Fibroblast of pulmonary artery (primary cell): ENCODE results near the gene TBL2.
"Not testable (repeated sequence)": the region's sequence is repeated elsewhere in the genome, so short reads cannot be mapped to it uniquely, and the experiment has no call there.

Source experiments
- DNase-seq: peaks from one replicate; pipeline ENCODE4 v3.0.0-alpha.2; 2010; ENCODE audit warnings: low read depth
- H3K4me3 ChIP-seq: replicated peaks from 2 replicates; pipeline ENCODE4 v1.5.1; 2011; ENCODE audit warnings: low read depth, mild to moderate bottlenecking, control low read depth, low read length, moderate library complexity
- TF ChIP-seq, protein P1 (sequence below): IDR thresholded peaks from 2 replicates; pipeline ENCODE4 v1.5.1; 2011; ENCODE audit warnings: mild to moderate bottlenecking, control low read depth, low read length, inconsistent platforms; ENCODE audit errors: missing control alignments

TBL2 gene

GRCh38 chr7:73537051-73537450 lies 41.3 kb downstream of the TBL2 start:
- TF ChIP-seq, protein P1, sequence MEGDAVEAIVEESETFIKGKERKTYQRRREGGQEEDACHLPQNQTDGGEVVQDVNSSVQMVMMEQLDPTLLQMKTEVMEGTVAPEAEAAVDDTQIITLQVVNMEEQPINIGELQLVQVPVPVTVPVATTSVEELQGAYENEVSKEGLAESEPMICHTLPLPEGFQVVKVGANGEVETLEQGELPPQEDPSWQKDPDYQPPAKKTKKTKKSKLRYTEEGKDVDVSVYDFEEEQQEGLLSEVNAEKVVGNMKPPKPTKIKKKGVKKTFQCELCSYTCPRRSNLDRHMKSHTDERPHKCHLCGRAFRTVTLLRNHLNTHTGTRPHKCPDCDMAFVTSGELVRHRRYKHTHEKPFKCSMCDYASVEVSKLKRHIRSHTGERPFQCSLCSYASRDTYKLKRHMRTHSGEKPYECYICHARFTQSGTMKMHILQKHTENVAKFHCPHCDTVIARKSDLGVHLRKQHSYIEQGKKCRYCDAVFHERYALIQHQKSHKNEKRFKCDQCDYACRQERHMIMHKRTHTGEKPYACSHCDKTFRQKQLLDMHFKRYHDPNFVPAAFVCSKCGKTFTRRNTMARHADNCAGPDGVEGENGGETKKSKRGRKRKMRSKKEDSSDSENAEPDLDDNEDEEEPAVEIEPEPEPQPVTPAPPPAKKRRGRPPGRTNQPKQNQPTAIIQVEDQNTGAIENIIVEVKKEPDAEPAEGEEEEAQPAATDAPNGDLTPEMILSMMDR: no peak
- H3K4me3 ChIP-seq: no peak overlapping the region
- no peak for DNase-seq

GRCh38 chr7:73536479-73536878 lies 41.9 kb downstream of the TBL2 start:
- DNase-seq: no peak
- TF ChIP-seq, protein P1: no peak
- H3K4me3 ChIP-seq: no peak overlapping the region

GRCh38 chr7:73535918-73536317 lies 42.5 kb downstream of the TBL2 start:
- not testable (repeated sequence) for H3K4me3 ChIP-seq, DNase-seq

- DNase-seq: no peak
- H3K4me3 ChIP-seq: no peak overlapping the region
- TF ChIP-seq, protein P1: no peak
These were observed 44.6 kb downstream of the TBL2 start for GRCh38 chr7:73533742-73534141.

DNA sequence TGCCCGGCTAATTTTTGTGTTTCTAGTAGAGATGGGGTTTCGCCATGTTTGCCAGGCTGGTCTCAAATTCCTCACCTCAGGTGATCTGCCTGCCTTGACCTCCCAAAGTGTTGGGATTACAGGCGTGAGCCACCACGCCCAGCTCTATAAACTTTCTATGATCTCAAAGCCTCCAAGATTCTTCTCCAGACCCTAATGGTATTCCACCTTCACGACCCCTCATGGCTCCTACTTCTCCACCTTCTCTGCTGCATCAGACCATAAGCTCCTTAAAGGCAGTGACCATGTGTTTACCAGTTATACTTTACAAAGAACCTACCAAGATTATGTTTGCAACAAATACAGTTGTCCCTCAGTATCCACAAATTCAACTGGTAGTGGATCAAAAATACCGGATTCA lies 46.2 kb downstream of the TBL2 start:
- H3K4me3 ChIP-seq: no peak overlapping the region
- TF ChIP-seq, protein P1: no peak
- no peak for DNase-seq

GRCh38 chr7:73530800-73531199 lies 47.6 kb downstream of the TBL2 start:
- TF ChIP-seq, protein P1: no peak
- no peak for DNase-seq
- H3K4me3 ChIP-seq: no peak overlapping the region

DNA sequence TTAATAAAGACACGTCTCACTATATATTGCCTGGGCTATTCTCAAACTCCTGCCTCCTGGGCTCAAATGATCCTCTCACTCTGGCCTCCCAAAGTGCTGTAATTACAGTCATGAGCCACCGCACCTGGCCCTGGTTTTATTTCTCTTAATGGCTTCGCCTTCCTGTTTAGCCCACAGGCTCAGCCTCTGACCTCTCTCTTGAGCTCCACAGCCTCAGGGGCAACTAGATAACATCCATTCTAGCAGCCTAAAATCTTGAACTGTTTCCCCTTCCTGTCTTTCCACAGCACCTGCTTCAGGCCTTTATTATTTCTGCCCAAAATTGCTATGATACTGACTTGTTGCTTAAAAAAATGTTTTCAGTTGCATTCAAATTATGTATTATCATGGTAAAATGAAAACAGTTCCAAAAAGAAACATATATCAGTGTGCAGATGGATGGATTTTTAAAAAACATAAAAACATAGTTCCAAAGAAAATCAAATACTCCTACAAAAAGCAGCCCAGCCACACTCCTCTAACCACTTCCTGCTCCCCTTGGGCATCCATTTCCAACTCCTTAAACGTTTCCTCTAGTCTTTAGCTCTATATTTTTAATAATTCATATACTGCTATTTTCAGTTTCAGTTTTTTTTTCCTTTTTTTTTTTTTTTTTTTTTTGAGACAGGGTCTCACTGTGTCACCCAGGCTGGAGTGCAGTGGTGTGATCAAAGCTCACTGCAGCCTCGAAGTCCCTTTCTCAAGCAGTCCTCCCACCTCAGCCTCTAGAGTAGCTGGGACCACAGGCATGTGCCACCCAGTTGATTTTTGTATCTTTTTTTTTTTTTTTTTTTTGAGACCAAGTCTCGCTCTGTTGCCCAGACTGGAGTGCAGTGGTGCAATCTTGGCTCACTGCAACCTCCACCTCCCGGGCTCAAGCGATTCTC lies 51.2 kb downstream of the TBL2 start:
- TF ChIP-seq, protein P1: no peak
- no peak for DNase-seq
- no peak overlapping the region for H3K4me3 ChIP-seq

GRCh38 chr7:73526158-73526494 lies 52.3 kb downstream of the TBL2 start:
- DNase-seq, H3K4me3 ChIP-seq: not testable (repeated sequence)
